HG03354 (cell line): ENCODE measurements around the gene DIAPH1.

ENCODE experiments used
- ATAC-seq: cut with Tn5 transposase; IDR thresholded peaks from one replicate; pipeline ENCODE4 v1.9.1; 2021; ENCODE audit warnings: mild to moderate bottlenecking; ENCODE audit not compliant: unreplicated experiment, poor library complexity, severe bottlenecking

The DIAPH1 gene

DNA sequence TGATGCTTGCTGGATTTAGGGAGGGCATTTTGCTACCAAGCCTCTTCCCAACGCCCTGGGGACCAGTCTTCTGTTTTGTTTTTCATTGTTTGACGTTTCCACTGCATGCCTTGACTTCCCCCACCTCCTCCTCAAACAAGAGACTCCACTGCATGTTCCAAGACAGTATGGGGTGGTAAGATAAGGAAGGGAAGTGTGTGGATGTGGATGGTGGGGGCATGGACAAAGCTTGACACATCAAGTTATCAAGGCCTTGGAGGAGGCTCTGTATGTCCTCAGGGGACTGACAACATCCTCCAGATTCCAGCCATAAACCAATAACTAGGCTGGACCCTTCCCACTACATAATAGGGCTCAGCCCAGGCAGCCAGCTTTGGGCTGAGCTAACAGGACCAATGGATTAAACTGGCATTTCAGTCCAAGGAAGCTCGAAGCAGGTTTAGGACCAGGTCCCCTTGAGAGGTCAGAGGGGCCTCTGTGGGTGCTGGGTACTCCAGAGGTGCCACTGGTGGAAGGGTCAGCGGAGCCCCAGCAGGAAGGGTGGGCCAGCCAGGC lies 107.0 kb downstream of the DIAPH1 start:
- no peak for ATAC-seq

DNA sequence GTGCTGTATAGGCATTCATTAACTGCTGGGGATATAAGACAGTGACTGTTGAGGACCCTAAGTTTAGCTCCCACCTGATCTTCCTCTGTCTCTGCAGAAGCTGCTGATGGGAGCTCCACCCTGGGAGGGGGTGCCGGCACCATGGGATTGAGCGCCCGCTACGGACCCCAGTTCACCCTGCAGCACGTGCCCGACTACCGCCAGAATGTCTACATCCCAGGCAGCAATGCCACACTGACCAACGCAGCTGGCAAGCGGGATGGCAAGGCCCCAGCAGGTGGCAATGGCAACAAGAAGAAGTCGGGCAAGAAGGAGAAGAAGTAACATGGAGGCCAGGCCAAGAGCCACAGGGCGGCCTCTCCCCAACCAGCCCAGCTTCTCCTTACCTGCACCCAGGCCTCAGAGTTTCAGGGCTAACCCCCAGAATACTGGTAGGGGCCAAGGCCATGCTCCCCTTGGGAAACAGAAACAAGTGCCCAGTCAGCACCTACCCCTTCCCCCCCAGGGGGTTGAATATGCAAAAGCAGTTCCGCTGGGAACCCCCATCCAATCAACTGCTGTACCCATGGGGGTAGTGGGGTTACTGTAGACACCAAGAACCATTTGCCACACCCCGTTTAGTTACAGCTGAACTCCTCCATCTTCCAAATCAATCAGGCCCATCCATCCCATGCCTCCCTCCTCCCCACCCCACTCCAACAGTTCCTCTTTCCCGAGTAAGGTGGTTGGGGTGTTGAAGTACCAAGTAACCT lies 107.8 kb downstream of the DIAPH1 start:
- ATAC-seq = peak; percentile 31

GRCh38 chr5:141510160-141510559 lies 108.6 kb downstream of the DIAPH1 start:
- no peak for ATAC-seq

DNA sequence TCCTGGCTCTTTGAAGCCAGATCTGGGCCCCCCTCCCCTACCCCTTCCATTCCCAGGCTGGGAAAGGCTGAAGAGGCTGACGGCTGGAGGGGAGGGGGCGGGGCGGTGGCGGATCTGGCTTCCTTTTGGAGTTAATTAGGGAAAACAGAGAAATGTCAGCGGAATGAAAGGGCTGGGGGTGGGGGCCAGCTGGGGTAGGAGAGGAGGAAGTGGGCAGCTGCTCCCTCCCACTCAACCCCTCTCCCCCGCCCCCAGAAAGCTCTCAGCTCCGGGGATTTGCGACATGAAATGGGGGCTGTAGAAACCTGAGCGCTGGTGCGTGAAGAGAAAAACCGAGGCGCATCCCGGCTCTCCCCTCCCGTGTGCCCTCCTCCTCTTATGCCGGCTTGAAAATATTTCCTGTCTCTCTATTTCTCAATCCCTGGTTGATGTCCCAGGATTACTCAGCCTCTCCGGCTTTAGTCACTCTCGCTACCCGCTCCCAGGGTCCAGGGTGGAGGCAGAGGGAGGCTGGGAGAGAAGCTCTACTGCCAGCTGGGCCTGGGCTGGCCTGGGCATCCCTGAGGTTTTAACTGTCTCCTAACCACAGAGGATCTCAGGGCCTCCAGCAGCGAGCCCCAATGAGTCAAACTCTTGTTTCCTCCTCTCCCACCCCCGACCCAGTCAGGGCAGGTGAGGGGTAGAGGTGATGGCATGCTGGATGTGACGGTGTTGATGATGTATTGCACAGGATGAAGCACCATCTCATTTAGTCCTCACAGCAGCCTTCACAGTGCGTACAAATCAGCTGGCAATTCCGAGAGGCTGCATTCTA lies 109.8 kb downstream of the DIAPH1 start:
- ATAC-seq = no peak

- ATAC-seq = no peak
Observed at GRCh38 chr5:141508440-141508797, 110.4 kb downstream of the DIAPH1 start.

GRCh38 chr5:141507387-141508091 lies 111.3 kb downstream of the DIAPH1 start:
- peak; percentile 36 for ATAC-seq

DNA sequence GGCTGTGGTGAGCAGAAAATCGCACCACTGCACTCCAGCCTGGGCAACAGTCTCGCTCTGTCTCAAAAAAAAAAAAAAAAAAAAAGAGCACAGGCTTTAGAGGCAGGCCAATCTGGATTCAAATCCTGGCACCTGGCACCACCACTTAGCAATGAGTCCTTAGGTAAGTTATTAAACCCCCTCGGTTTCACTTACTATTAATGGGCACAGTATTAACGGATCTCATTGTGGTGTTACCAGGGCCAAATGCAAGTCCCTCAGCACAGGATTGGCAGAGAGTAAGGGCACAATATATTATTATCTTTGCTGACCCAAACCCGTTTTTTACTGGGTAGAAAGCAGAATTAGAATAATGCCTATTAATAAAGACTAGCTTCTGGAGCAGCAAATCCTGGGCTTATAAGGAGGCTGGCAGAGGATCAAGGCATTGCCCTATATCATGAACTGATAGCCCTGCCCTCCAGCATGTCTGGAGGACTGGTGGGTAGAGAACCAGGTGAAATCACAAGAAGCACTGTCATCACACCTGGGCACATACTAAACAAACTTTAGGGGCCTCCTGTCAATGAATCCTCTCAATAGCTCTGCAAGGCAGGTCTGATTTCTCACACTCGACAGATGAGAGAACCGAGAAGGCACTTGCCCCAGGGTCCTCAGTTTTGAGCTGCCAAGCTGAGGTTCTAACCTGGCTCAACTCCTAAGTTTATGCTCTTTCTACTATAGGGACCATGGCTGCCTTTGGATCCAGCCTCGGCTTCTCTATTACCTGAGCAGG lies 112.2 kb downstream of the DIAPH1 start:
- no peak for ATAC-seq

DNA sequence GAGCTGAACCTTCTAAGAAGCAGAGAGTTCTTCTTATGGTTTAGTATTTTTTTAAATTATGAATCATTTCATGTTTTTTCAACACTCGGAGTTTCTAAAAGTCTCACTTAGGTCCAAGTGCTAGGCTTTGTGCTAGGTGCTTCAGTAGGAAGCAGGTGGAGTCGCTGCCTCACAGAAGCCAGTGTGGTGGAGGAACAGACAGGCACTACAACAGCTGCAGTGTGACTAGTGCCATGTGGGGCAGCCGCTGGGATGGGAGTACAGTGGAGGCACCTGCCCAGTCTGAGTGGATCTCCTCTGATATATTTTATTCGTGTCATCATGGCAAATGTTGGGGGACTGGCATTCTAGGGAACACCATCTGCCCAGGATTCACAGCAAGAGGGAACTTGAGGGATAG lies 114.6 kb downstream of the DIAPH1 start:
- no peak for ATAC-seq

GRCh38 chr5:141503681-141504080 lies 115.1 kb downstream of the DIAPH1 start:
- ATAC-seq = no peak

GRCh38 chr5:141501761-141502160 lies 117.0 kb downstream of the DIAPH1 start:
- ATAC-seq = no peak

DNA sequence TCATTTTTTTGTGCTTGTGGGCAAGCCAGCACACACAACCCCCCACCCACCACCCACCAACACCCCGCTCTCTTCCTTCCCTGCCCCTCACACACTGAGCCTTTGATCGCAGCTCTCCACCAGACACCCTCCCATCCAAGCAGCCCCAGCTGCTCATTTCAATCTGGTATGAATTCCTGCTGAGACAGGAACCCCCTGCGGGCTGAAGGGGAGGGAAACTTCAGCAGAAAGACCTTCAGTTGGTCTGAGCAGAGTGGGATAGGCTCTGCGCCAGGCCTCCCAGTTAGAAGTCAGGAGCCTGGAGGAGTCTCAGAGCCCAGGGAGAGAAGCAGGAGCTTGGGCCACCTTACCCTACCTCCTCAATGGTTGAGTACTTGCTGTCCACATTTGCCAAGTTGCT lies 122.8 kb downstream of the DIAPH1 start:
- no peak for ATAC-seq

- ATAC-seq = no peak
Observed at GRCh38 chr5:141495453-141495811, 123.4 kb downstream of the DIAPH1 start.

- no peak for ATAC-seq
Observed at GRCh38 chr5:141494761-141495452, 123.9 kb downstream of the DIAPH1 start.

- no peak for ATAC-seq
Observed at GRCh38 chr5:141493500-141494422, 125.0 kb downstream of the DIAPH1 start.

- peak; percentile 61 for ATAC-seq
Observed at GRCh38 chr5:141492168-141492885, 126.5 kb downstream of the DIAPH1 start.

- ATAC-seq = no peak
Observed at GRCh38 chr5:141491323-141492167, 127.3 kb downstream of the DIAPH1 start.

GRCh38 chr5:141490771-141491170 lies 128.0 kb downstream of the DIAPH1 start:
- ATAC-seq = no peak
